Measurements from ENCODE around the gene EIF2S3B.

GRCh38 chr12:10557329-10557728 is 51.6 kb downstream of the EIF2S3B start:
- TF ChIP-seq GATA2 (IDR thresholded peaks at IDR 0.05; ENCODE audit: low read depth, low read length), result no peak
- TF ChIP-seq GATA3 (IDR thresholded peaks at IDR 0.05; ENCODE audit: low read depth, low read length), result no peak
